Left ventricle myocardium superior (tissue), 1 donor: ENCODE measurements around the gene ERBB4. TPM values are rescaled to one million over a fixed set of nuclear protein-coding genes. Genes with fewer than 3 reads are reported as not detected.

Source experiments
- ATAC-seq: fragments of 200-7000 bp; cut with Tn5 transposase; one replicate; pipeline ENCODE4 v1.9.1; 2020; ENCODE audit warnings: mild to moderate bottlenecking, moderate library complexity
- DNase-seq: peaks from one replicate; pipeline ENCODE4 v3.0.0-alpha.2; 2020
- intact Hi-C: fragments of 100-400 bp; cut with micrococcal nuclease; formaldehyde crosslinking; loops from one replicate; pipeline ENCODE4 v1.11.0; 2022
- total RNA-seq: library from RNA; stranded (reverse); fragmentation: NEBNext Ultra II Directional; extraction: Animal tissue kit (Norgen Biotek cat#: 25700); gene quantifications from one replicate; pipeline ENCODE4 v1.2.1, GENCODE V29; 2021
- donor health status: DM: no; HTN: yes; CAD: no; lungs with severe emphysema.

ERBB4 gene
- total RNA-seq, 1 donor from 2014 or later: 17.9 TPM

DNA sequence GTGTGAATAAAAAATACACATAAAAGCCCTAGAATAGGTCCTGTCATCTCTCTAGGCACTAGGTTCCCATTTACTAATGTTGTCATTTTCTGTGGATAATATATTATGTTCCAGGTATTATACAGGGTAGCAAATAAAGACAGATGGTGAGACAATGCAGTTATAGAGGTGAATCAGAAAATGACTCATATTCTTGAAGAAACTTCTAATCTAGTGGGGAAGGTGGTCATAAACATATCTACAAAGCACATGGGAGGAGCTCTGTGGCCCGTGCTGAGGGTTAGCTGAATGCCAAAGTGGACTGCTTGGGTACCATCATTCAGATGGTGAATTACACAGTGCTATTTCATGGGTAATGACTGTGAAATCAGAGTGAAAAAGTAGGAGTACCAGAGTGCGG is 700.9 kb downstream of the ERBB4 start:
- no peak for DNase-seq
- intact Hi-C loops: no loop called here
- no peak for ATAC-seq

DNA sequence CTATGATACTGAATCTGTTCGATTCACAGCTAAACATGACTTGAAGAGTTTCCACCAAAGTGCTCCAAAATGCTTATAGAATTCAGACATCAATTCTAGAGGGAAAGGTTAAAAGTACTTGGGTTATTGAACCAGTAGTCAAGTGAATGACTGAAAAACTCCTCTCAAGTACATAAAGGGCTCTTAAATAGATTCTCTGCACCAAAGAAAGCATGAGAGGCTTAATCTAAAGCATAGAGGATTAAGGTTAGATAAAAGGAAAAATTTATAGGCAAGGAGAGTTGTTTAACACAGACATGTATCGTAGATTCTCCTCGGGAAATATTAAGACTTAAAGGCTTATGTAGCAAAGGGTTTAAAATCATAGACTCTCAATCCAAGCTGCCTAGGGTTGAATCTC is 701.4 kb downstream of the ERBB4 start:
- ATAC-seq: no peak
- intact Hi-C loops: no loop called here

GRCh38 chr2:211836409-211836808 is 702.2 kb downstream of the ERBB4 start:
- intact Hi-C loops: no loop called here
- DNase-seq (no peak), ATAC-seq (no peak)

More for the DNA sequence above, 701.4 kb downstream of the ERBB4 start:
- no peak for DNase-seq

- DNase-seq: no peak
- intact Hi-C loops: no loop called here
- no peak for ATAC-seq
Observed at GRCh38 chr2:211835695-211836094, 702.9 kb downstream of the ERBB4 start.

DNA sequence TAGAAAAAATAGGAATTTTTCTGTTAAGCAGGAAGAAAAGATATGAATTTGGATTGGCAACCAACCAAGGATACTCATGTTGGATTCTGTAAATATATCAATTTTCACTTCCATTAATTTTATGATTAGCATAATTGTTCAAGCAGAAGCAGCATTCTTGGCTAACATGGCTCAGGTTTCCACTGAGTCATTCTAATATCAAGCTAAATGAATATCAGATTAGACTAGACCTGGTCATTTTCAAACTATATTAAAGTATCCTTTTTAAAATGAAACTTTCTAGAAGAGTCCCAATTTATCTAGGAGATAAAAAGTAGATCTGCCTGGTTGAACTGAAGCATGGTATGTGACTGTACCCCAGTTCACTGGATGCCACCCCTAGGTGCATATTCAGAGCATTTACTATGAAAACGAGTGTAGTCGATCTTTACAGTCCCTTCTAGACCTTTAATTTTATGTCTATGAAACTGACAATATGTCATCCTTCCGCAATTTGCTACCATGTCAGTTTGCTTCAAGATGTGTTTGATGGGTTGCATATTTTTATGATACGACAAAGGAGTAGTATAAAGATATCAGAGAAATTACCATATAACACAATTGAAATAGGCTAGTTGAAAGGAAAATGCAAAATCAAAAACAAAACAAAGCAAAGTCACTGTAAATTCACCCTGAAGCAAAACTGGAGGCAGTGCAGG is 704.9 kb downstream of the ERBB4 start:
- ATAC-seq (no peak), DNase-seq (no peak)
- intact Hi-C loops: no loop called here

- intact Hi-C loops: no loop called here
- DNase-seq: no peak
- ATAC-seq: no peak
Observed at GRCh38 chr2:211829725-211830124, 708.9 kb downstream of the ERBB4 start.

DNA sequence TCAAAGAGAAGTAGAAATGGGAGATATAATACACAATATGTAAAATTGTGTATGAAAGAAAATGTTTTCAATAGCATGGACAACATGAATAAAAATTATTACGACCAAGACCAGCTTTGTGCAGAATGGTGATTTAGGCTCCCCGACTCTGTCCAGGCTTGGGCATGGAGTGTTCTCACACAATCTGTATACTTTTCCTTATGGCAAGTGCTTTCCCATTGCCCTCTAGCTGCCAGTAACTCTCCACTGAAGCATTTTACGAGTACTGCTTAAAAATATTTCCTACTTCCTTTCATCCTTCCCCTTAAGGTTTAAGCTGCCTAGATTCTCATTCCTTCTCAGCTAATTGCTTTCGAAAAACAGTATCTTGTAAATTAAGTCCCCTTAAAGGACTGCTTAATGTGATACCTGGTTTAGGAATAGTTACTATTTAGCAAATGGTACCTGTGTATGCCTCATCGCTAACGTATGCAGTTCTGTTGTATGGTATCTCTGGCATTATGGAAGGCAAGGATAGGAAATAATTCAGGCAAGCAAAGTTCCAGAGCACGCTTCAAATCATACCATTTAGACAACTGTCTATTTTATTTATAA is 714.6 kb downstream of the ERBB4 start:
- ATAC-seq (no peak), DNase-seq (no peak)
- intact Hi-C loops: no loop called here

DNA sequence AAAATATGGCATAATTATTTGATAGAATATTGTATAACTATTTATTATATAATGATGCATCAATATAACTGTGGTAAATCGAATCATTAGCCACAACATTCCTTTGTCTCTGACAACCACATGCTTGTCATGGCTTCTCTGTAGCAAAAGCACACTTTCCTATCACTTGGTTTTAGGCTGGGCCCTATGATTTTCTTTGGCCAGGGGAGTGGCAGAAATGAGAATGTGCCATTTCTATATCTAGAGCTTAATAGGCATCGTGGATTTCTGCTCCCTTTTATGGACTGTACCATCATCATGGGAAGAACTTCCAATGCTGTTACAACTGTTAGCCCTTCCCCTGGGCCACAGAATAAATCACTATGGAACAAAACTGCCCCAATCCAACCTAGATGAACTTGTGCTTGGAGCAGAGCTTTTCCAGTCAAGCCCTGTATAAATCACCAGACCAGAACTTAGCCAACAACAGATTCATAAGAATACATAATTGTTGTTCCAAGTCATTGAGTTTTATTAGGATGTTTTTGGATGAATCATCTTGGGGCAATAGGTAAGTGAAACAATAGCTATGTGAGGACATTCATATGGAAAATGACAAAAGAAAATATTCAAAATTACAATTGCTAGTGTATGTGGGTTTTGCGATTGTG is 715.8 kb downstream of the ERBB4 start:
- ATAC-seq (no peak), DNase-seq (no peak)
- intact Hi-C loops: no loop called here

DNA sequence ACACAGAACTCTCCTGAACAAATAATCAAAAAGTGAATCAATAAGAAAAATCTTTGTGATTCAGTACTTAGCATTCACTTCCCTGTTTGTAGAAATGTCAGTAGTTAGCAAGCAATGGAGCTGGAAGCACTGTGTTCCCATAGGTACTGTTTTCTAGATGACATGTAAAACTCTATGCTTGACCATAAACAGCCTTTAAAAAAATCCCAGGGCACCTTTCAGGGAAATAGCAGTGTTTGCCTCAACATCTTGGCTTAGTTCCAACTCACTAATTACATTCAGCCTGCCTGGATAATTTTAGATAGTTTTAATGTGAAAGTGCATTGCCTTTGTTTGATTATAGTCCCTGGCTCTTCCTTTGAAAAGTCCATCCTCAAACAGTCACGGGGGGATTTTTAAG is 721.8 kb downstream of the ERBB4 start:
- ATAC-seq: no peak
- intact Hi-C loops: no loop called here
- no peak for DNase-seq

- intact Hi-C loops: no loop called here
- no peak for DNase-seq
- ATAC-seq: no peak
Observed at GRCh38 chr2:211812587-211812986, 726.0 kb downstream of the ERBB4 start.

GRCh38 chr2:211802666-211803065 is 735.9 kb downstream of the ERBB4 start:
- ATAC-seq: no peak
- intact Hi-C loops: no loop called here
- no peak for DNase-seq

- DNase-seq: no peak
- no peak for ATAC-seq
- intact Hi-C loops: no loop called here
Observed at GRCh38 chr2:211800001-211800400, 738.6 kb downstream of the ERBB4 start.

GRCh38 chr2:211798868-211799267 is 739.7 kb downstream of the ERBB4 start:
- intact Hi-C loops: no loop called here
- DNase-seq: no peak
- ATAC-seq: no peak

- no peak for ATAC-seq
- DNase-seq: no peak
- intact Hi-C loops: no loop called here
Observed at GRCh38 chr2:211793690-211794089, 744.9 kb downstream of the ERBB4 start.

- DNase-seq: no peak
- intact Hi-C loops: no loop called here
- ATAC-seq: no peak
Observed at GRCh38 chr2:211789982-211790381, 748.6 kb downstream of the ERBB4 start.

DNA sequence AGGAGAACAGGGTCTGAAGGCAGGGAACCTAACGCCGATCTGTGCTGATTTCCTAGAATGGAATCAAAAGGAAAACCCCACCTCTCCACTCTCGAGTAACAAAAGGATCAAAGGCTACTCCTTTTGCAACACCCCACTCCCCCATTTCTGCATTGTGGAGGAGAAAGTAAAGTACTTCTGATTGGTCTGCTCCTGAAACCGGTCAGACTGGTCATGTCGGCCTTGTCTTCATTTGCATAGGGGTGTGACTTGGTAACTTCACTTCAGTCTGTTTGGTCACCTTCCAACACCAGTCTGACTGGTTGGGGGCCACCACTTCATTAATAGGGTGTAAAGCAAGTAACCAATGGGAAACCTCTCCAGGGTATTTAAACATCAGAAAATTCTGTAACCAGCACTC is 771.9 kb downstream of the ERBB4 start:
- DNase-seq: no peak
- intact Hi-C loops: no loop called here
- ATAC-seq: no peak

DNA sequence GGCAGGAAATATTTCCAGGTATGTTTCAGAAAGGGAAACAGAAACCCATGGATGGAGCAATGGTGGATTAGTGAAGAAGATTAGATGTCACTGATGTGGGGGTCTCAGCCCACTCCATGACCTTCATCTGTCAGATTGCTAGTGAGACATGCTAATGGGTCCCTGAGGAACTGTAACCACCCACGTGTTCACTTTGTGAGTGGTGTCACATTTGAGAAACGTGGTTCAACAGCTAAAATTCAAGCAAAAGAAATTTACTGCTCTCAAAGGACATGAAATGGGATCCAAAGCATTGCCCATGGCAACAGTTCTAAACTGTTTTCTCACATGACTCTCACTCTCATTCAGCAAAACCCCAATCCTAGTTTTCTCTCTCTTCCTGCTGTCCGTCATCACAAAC is 776.1 kb downstream of the ERBB4 start:
- intact Hi-C loops: no loop called here
- no peak for DNase-seq
- no peak for ATAC-seq

DNA sequence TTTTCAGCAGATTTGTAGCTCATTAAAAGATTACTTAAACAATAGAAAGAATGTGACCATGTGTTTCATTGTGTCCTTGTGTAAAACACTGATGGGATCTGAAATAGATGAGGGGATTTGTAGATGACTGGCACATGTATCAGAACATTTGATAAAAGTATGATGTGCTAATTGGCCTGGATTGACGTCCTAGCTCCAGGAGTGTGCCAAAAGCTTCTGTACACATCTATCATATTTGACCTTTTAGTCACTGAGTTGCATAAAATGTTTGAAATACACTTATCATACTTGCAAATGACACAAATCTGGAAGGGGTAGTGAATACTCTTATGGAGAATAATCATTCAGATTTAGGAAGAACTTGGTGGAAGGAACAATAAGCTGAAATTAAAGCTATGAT is 778.5 kb downstream of the ERBB4 start:
- no peak for ATAC-seq
- intact Hi-C loops: no loop called here
- no peak for DNase-seq

DNA sequence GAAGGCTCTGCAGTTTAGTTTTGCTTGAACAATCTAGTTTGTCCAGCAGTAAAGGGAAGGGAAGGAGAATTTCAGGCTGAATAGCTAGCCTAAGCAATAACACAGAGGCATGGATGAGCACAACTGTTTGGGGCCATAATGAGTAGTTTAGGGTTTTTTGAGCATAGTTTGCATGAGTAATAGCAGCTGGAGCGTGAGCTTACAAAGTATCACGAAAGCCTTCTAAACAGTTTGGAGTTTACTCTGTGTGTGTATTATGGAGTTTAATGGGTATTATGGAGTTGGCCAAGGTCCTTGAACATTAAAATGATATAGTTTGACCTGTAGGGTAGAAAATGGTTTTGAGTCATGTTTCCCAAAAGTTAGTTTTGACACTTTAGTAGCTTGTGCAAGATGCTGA is 782.3 kb downstream of the ERBB4 start:
- intact Hi-C loops: no loop called here
- ATAC-seq (no peak), DNase-seq (no peak)

DNA sequence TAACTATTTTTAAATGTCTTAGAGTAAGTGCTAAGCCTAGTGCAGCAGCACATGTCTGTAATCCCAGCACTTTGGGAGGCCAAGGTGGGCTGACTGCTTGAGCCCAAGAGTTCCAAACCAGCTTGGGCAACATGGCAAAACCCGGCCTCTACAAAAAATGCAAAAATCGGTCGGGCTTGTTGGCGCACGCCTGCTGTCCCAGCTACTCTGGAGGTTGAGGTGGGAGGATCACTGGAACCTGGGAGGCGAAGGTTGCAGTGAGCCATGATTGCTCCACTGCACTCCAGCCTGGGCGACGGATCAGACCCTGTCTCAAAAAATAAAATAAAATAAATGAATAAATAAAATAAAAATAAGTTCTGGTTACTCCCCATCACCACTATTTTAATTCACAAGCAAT is 783.4 kb downstream of the ERBB4 start:
- intact Hi-C loops: no loop called here
- ATAC-seq (no peak), DNase-seq (no peak)

- no peak for DNase-seq
- no peak for ATAC-seq
- intact Hi-C loops: no loop called here
Observed at GRCh38 chr2:211751848-211752247, 786.8 kb downstream of the ERBB4 start.
